Measurements from ENCODE around the gene DSTYK. TPM values are rescaled to one million over a fixed set of nuclear protein-coding genes. Genes with fewer than 3 reads are reported as not detected.

Gene DSTYK
- total and polyA plus RNA-seq, 8 donors: 2.9 to 9.0 (median 4.4) TPM

DNA sequence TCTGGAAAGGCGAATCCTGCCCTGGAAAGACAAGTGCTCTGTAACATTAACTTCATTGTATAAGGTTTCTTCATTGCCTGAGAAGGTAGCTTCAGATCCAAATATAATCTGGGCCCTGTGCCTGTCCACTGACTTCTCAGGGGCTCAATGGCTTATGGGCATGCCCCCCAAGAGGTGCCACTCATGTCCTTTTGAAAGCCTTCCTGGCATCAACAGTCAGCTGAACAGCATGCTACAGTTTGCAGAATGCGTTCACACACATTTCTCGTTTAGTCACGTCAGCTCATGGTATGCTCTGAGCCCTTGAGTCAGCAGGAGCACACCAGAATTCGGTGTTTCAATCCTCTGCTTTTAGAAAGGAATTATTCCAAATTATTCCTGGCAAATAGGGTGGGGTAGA, 40.1 kb upstream of the DSTYK start:
- Histone ChIP-seq H3K36me3 (no peaks in the 10 kb centered on the region), H3K27me3 (no peaks in the 10 kb centered on the region), H3K4me3 (no peak overlapping the region), H3K9me3 (no peaks in the 10 kb centered on the region), H3K27ac (no peak overlapping the region), H3K4me1 (peaks cover 5 to 9% (median 8%) of the 10 kb centered on the region in 3 donors)
- ATAC-seq: no peak
- no peak for DNase-seq
- TF ChIP-seq, protein P1, sequence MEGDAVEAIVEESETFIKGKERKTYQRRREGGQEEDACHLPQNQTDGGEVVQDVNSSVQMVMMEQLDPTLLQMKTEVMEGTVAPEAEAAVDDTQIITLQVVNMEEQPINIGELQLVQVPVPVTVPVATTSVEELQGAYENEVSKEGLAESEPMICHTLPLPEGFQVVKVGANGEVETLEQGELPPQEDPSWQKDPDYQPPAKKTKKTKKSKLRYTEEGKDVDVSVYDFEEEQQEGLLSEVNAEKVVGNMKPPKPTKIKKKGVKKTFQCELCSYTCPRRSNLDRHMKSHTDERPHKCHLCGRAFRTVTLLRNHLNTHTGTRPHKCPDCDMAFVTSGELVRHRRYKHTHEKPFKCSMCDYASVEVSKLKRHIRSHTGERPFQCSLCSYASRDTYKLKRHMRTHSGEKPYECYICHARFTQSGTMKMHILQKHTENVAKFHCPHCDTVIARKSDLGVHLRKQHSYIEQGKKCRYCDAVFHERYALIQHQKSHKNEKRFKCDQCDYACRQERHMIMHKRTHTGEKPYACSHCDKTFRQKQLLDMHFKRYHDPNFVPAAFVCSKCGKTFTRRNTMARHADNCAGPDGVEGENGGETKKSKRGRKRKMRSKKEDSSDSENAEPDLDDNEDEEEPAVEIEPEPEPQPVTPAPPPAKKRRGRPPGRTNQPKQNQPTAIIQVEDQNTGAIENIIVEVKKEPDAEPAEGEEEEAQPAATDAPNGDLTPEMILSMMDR (IDR thresholded peaks at IDR 0.05): no peak
- 70 to 83% methylated on average over 5 of the region's 5 CpGs for WGBS, 2 donors
- no peak for FAIRE-seq
- intact Hi-C loops (cut with DNase I): loop anchor here in 1 of 3 donors (10.0 kb wide), 1 partner anchor 107 kb away; no protein-coding TSS in a partner anchor

DNA sequence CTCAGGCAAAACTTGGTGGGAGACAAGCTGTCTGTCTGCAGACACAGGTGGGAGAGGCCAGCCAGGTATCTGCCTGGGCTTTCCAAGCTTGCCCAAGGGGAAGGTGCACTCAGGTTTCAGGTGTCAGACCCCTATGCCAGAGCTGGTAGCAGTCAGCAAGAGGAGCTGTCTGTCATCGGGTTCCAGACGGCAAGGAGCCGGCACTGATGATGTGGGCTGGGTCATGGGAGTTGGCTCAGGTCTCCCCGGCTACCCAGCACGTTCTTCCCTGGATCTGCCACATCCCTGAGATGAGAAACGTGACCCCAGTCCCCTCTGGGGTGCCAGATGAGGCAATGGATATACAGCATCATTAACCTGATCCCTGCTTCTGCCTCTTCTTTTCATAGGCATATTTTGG, 39.2 kb upstream of the DSTYK start:
- intact Hi-C loops (cut with DNase I): loop anchor here in 1 of 3 donors (10.0 kb wide), 1 partner anchor 106 kb away; no protein-coding TSS in a partner anchor
- Histone ChIP-seq H3K4me1 (peaks cover 5 to 9% (median 8%) of the 10 kb centered on the region in 3 donors), H3K4me3 (no peak overlapping the region), H3K27me3 (no peaks in the 10 kb centered on the region), H3K9me3 (no peaks in the 10 kb centered on the region), H3K27ac (no peak overlapping the region), H3K36me3 (no peaks in the 10 kb centered on the region)
- ATAC-seq (no peak), FAIRE-seq (no peak), DNase-seq (peak in 1 of 6 donors; percentile 31)
- TF ChIP-seq, protein P1 (IDR thresholded peaks at IDR 0.05): no peak
- WGBS, 2 donors: 67 to 69% methylated on average over 6 of the region's 6 CpGs

DNA sequence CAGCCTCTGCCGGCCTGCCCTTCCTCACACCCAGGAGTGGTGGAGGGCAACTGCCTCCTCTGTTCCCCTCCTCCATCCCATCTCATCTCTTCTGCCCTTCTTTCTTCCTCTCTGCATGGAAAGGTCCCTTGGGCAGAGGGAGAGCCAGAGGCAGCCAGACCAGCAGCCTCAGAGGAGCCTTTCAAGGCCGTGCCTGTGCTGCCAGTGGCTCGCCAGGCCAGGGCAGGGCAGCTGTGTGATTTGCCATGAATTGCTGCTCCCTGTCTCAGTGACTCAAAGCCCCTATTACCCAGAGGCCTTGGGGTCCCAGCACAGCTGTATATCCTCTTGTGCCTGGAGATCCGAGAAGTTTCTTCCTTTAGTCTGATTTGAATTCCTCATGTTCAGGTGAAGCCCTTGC, 38.1 kb upstream of the DSTYK start:
- WGBS, 2 donors: 46 to 49% methylated on average over 4 of the region's 4 CpGs
- peak overlapping the region in 2 of 4 donors; percentile 3 to 53 for H3K27ac ChIP-seq
- DNase-seq (peak in 1 of 6 donors; percentile 66), FAIRE-seq (no peak), ATAC-seq (peak; percentile 53 to 85 (median 68))
- no peaks in the 10 kb centered on the region for H3K9me3 ChIP-seq
- TF ChIP-seq, protein P1 (IDR thresholded peaks at IDR 0.05): no peak
- H3K27me3 ChIP-seq: no peaks in the 10 kb centered on the region
- no peaks in the 10 kb centered on the region for H3K36me3 ChIP-seq
- peaks cover 5 to 9% (median 8%) of the 10 kb centered on the region in 3 donors for H3K4me1 ChIP-seq
- no peak overlapping the region for H3K4me3 ChIP-seq
- intact Hi-C loops (cut with DNase I): loop anchor here in 2 of 3 donors (10.0 kb wide), 2 partner anchors 105 to 135 kb away; no protein-coding TSS in a partner anchor

DNA sequence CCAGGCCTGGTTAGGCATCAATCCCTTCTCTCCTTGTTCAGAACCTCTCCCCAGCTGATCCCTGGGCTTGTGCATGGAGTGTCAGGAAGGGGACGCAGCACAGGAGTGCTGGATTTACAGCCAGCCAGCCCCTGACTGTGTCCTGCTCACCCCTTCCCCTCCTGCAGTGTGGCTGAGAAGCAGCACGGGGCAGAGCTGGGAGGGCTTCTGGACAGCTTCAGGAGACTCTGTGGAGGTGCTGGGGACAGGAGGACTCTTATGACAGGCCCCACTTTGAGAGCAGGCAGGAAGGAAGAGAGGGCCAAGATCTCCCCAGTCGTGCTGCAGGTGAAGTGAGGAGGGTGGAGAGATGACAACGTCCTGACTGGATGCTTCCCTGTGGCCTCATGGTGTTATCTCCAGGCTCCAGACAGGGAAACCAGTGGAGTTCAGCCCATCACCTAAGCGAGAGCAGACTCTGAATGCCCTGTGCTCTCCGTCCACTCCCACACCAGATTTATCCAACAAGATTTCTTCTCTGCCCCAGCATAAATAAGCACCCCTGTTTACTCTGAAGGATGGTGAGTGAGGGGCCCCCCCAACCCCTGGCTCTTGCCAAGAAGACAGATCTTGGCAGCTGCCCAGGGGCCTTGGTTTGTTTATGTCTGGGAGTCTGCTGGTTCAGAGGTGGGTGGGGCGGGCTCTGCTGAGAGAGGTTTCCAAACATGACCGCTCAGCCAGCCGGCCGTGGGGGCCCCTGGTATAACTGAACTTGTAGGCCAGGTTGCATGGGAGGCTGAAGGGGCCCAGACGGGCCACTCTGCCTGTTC, 37.5 kb upstream of the DSTYK start:
- Histone ChIP-seq H3K9me3 (no peaks in the 10 kb centered on the region), H3K4me1 (peaks cover 5 to 9% (median 8%) of the 10 kb centered on the region in 3 donors), H3K36me3 (no peaks in the 10 kb centered on the region), H3K27ac (peak overlapping the region in 2 of 4 donors; percentile 3 to 53), H3K27me3 (no peaks in the 10 kb centered on the region), H3K4me3 (no peak overlapping the region)
- intact Hi-C loops (cut with DNase I): loop anchor here in 1 of 3 donors (10.0 kb wide), 1 partner anchor 134 kb away; no protein-coding TSS in a partner anchor
- ATAC-seq: peak; percentile 59 to 91 (median 78)
- FAIRE-seq: no peak
- DNase-seq: peak; percentile 36 to 87 (median 77)
- 36 to 39% methylated on average over 11 of the region's 11 CpGs for WGBS, 2 donors
- TF ChIP-seq, protein P1 (IDR thresholded peaks at IDR 0.05): no peak
